ENCODE results near the gene SLC33A1.
A peak's percentile ranks its signal among the peaks of the same experiment; 100 is the strongest.

The SLC33A1 gene

GRCh38 chr3:155790272-155790925 lies 63.8 kb downstream of the SLC33A1 start:
- DNase-seq, result no peak

- no peak for DNase-seq
These were observed 68.4 kb downstream of the SLC33A1 start for GRCh38 chr3:155785662-155786295.

GRCh38 chr3:155782390-155782953 lies 71.8 kb downstream of the SLC33A1 start:
- no peak for DNase-seq

GRCh38 chr3:155780291-155780690 lies 73.9 kb downstream of the SLC33A1 start:
- no peak for DNase-seq

GRCh38 chr3:155778462-155778861 lies 75.8 kb downstream of the SLC33A1 start:
- DNase-seq, result no peak

- peak in 1 of 5 experiments; percentile 7 for DNase-seq
These were observed 81.4 kb downstream of the SLC33A1 start for GRCh38 chr3:155772801-155773200.

GRCh38 chr3:155771126-155771525 lies 83.1 kb downstream of the SLC33A1 start:
- no peak for DNase-seq
